H1 (cell line): ENCODE results near the gene SLC2A14. TPM values are rescaled to one million over a fixed set of nuclear protein-coding genes. Genes with fewer than 3 reads are reported as not detected.

Source experiments
- CTCF ChIA-PET: fragments of 300-600 bp; sonication (Branson Sonifier 250); formaldehyde crosslinking; loops from one replicate; lab custom pipeline; 2021; ENCODE audit not compliant: partially characterized antibody; lab: Charles Lee
- POLR2A ChIA-PET: fragments of 300-600 bp; sonication (Branson Sonifier 250); formaldehyde crosslinking; loops from one replicate; lab custom pipeline; 2021; ENCODE audit warnings: inconsistent platforms; ENCODE audit not compliant: partially characterized antibody; lab: Charles Lee
- DNase-seq, 2 experiments: peaks; one replicate each; pipeline versions ENCODE4 v3.0.0 to v3.0.0-alpha.2; 2010 to 2022; ENCODE audit warnings: low spot score in 2 of 2, low read depth in 1 of 2, mixed read lengths in 1 of 2
- FAIRE-seq: peaks from 2 replicates; lab custom pipeline; 2011; peaks lifted over from hg19 to GRCh38; lab: Jason Lieb, UNC
- H2AFZ ChIP-seq: 2 replicates; pipeline ENCODE4 v1.8.1; 2012; ENCODE audit warnings: low read length, inconsistent platforms
- H2AK5ac ChIP-seq: 2 replicates; pipeline ENCODE4 v1.6.1; 2013; ENCODE audit warnings: low read depth, low read length
- H2BK120ac ChIP-seq: replicated peaks from 2 replicates; pipeline ENCODE3; 2013; ENCODE audit warnings: low read depth, low read length, inconsistent platforms
- H2BK12ac ChIP-seq: 2 replicates; pipeline ENCODE4 v1.6.1; 2013; ENCODE audit warnings: low read depth, low read length
- H2BK15ac ChIP-seq: 2 replicates; pipeline ENCODE4 v1.6.1; 2013; ENCODE audit warnings: low read length
- H2BK20ac ChIP-seq: 2 replicates; pipeline ENCODE4 v1.6.1; 2013; ENCODE audit warnings: low read length
- H2BK5ac ChIP-seq: 2 replicates; pipeline ENCODE4 v1.6.1; 2013; ENCODE audit warnings: low read depth, low read length
- H3K14ac ChIP-seq: 2 replicates; pipeline ENCODE4 v1.6.1; 2013; ENCODE audit warnings: inconsistent platforms; ENCODE audit not compliant: insufficient read length
- H3K18ac ChIP-seq: 2 replicates; pipeline ENCODE4 v1.6.1; 2013; ENCODE audit warnings: low read length; ENCODE audit errors: extremely low read depth
- H3K23ac ChIP-seq: 2 replicates; pipeline ENCODE4 v1.6.1; 2013; ENCODE audit warnings: inconsistent platforms; ENCODE audit not compliant: insufficient read length
- H3K23me2 ChIP-seq: 2 replicates; pipeline ENCODE4 v1.6.1; 2013; ENCODE audit warnings: low read depth, low read length
- H3K27ac ChIP-seq: 2 replicates; pipeline ENCODE4 v1.6.1; 2011; ENCODE audit warnings: low read depth, low read length, inconsistent platforms
- H3K27me3 ChIP-seq, 4 experiments: replicated peaks in 1 of 4; 1 replicate in 1 of 4; 2 replicates in 3 of 4; pipeline versions ENCODE4 v1.6.1 to v1.8.1; 2011 to 2013; ENCODE audit warnings: low read length in 3 of 4, mild to moderate bottlenecking in 3 of 4, inconsistent platforms in 2 of 4, mixed read lengths in 2 of 4, moderate library complexity in 1 of 4; ENCODE audit not compliant: control insufficient read depth in 3 of 4, insufficient read depth in 3 of 4; ENCODE audit errors: extremely low read depth in 1 of 4
- H3K36me3 ChIP-seq, 4 experiments: 2 replicates each; pipeline versions ENCODE4 v1.6.1 to v1.8.1; 2011 to 2013; ENCODE audit warnings: mild to moderate bottlenecking in 4 of 4, low read length in 3 of 4, moderate library complexity in 2 of 4, control low read depth in 1 of 4, inconsistent platforms in 1 of 4; ENCODE audit not compliant: insufficient read depth in 4 of 4, control insufficient read depth in 2 of 4
- H3K4ac ChIP-seq: replicated peaks from 2 replicates; pipeline ENCODE3; 2013; ENCODE audit warnings: low read length, low read depth, mixed read lengths, inconsistent platforms; ENCODE audit not compliant: insufficient read length
- H3K4me1 ChIP-seq, 4 experiments: replicated peaks in 1 of 4; 1 replicate in 1 of 4; 2 replicates in 3 of 4; pipeline versions ENCODE4 v1.6.1 to v1.8.1; 2011 to 2013; ENCODE audit warnings: low read length in 3 of 4, inconsistent platforms in 2 of 4, mixed read lengths in 1 of 4; ENCODE audit not compliant: insufficient read depth in 4 of 4, control insufficient read depth in 3 of 4
- H3K4me2 ChIP-seq, 2 experiments: 2 replicates each; pipeline versions ENCODE4 v1.6.1 to v1.8.1; 2011 to 2013; ENCODE audit warnings: low read depth in 2 of 2, low read length in 2 of 2, control low read depth in 1 of 2, inconsistent platforms in 1 of 2, mild to moderate bottlenecking in 1 of 2; ENCODE audit not compliant: insufficient read depth in 1 of 2
- H3K4me3 ChIP-seq, 4 experiments: fragments of 200-600, 300-600 bp in 1 of 4; sonication (generic), shearing (Covaris generic), sonication (Bioruptor Twin) in 1 of 4; 2 replicates each; pipeline versions ENCODE4 v1.5.1 to v1.8.1; 2011 to 2016; ENCODE audit warnings: low read length in 4 of 4, low read depth in 3 of 4, control low read depth in 2 of 4, inconsistent platforms in 2 of 4, mild to moderate bottlenecking in 2 of 4, mixed read lengths in 1 of 4, moderate library complexity in 1 of 4; ENCODE audit not compliant: insufficient read depth in 2 of 4; ENCODE audit errors: extremely low read depth in 1 of 4
- H3K56ac ChIP-seq: replicated peaks from 2 replicates; pipeline ENCODE3; 2013; ENCODE audit warnings: low read depth, mild to moderate bottlenecking, mixed read lengths, low read length, inconsistent platforms; ENCODE audit not compliant: insufficient read length
- H3K79me1 ChIP-seq: 2 replicates; pipeline ENCODE4 v1.6.1; 2013; ENCODE audit warnings: low read depth, low read length, control low read depth
- H3K79me2 ChIP-seq, 2 experiments: 2 replicates each; pipeline versions ENCODE4 v1.6.1 to v1.8.1; 2012 to 2013; ENCODE audit warnings: low read length in 2 of 2, mild to moderate bottlenecking in 2 of 2, inconsistent platforms in 1 of 2; ENCODE audit not compliant: insufficient read depth in 2 of 2, control insufficient read depth in 1 of 2
- H3K9ac ChIP-seq, 4 experiments: replicated peaks in 1 of 4; 1 replicate in 1 of 4; 2 replicates in 3 of 4; pipeline versions ENCODE4 v1.6.1 to v1.8.1; 2011 to 2013; ENCODE audit warnings: low read depth in 3 of 4, low read length in 3 of 4, control low read depth in 2 of 4, mild to moderate bottlenecking in 2 of 4, moderate library complexity in 2 of 4, inconsistent platforms in 1 of 4; ENCODE audit errors: extremely low read depth in 1 of 4
- H3K9me3 ChIP-seq, 2 experiments: 2 replicates each; pipeline versions ENCODE4 v1.6.1 to v1.8.1; 2012 to 2013; ENCODE audit warnings: mild to moderate bottlenecking in 2 of 2, moderate library complexity in 2 of 2, control low read depth in 1 of 2, inconsistent platforms in 1 of 2, low read depth in 1 of 2, low read length in 1 of 2, mixed read lengths in 1 of 2; ENCODE audit not compliant: insufficient read depth in 2 of 2
- H4K20me1 ChIP-seq, 2 experiments: replicated peaks in 1 of 2; 2 replicates each; pipeline versions ENCODE3 to v1.8.1; 2011 to 2013; ENCODE audit warnings: inconsistent platforms in 2 of 2, low read length in 2 of 2, mild to moderate bottlenecking in 1 of 2; ENCODE audit not compliant: insufficient read depth in 2 of 2, control insufficient read depth in 1 of 2
- H4K5ac ChIP-seq: 2 replicates; pipeline ENCODE4 v1.6.1; 2013; ENCODE audit warnings: low read length, low read depth, mixed read lengths, inconsistent platforms; ENCODE audit not compliant: insufficient read length
- H4K8ac ChIP-seq: 2 replicates; pipeline ENCODE4 v1.8.0; 2013; ENCODE audit warnings: mild to moderate bottlenecking, moderate library complexity, low read length, inconsistent platforms; ENCODE audit not compliant: insufficient read depth; ENCODE audit errors: extremely low read depth
- H4K91ac ChIP-seq: replicated peaks from 2 replicates; pipeline ENCODE3; 2013; ENCODE audit warnings: low read length, mixed read lengths, inconsistent platforms; ENCODE audit not compliant: insufficient read length
- CBX8 ChIP-seq: fragments of 300-800, 300-1000 bp; sonication (generic); IDR thresholded peaks from 2 replicates; pipeline ENCODE4 v1.7.1; 2016; ENCODE audit warnings: low read depth, low read length, borderline replicate concordance
- JUN ChIP-seq: IDR thresholded peaks from 2 replicates; pipeline ENCODE4 v1.6.1; 2011; ENCODE audit warnings: low read depth, mild to moderate bottlenecking, improper control_type of control experiment, low read length
- POLR2A ChIP-seq, 2 experiments: IDR thresholded peaks; 1 replicate in 1 of 2; 2 replicates in 1 of 2; pipeline ENCODE4 v1.6.1; 2011; ENCODE audit warnings: low read depth in 2 of 2, low read length in 2 of 2, mild to moderate bottlenecking in 2 of 2; ENCODE audit errors: control extremely low read depth in 1 of 2
- SIN3A ChIP-seq, 2 experiments: IDR thresholded peaks in 1 of 2; conservative IDR thresholded peaks in 1 of 2; 2 replicates each; pipeline ENCODE4 v1.6.1; 2011 to 2012; ENCODE audit warnings: low read length in 2 of 2, improper control_type of control experiment in 1 of 2, low read depth in 1 of 2, mild to moderate bottlenecking in 1 of 2
- SIX5 ChIP-seq: IDR thresholded peaks from 2 replicates; pipeline ENCODE4 v1.6.1; 2011; ENCODE audit warnings: mild to moderate bottlenecking, low read depth, low read length
- WGBS, 2 experiments: shearing (Covaris generic) in 1 of 2; methylation state at CpG; one replicate each; pipeline versions ENCODE4 v1.1.6 to v1.1.7; 2013 to 2015; ENCODE audit warnings: low lambda C conversion rate in 2 of 2, mixed read lengths in 2 of 2, inconsistent platforms in 1 of 2, low coverage in 1 of 2, missing lambda C conversion rate in 1 of 2; ENCODE audit not compliant: insufficient replicate concordance in 2 of 2, insufficient coverage in 1 of 2, insufficient read length in 1 of 2; ENCODE audit errors: extremely low coverage in 1 of 2, missing lambda C conversion rate in 1 of 2; 5-methylcytosine and 5-hydroxymethylcytosine counted together
- polyA plus RNA-seq, 7 experiments: library from polyadenylated mRNA; depleted of rRNA in 3 of 7; stranded (reverse) in 5 of 7; unstranded in 2 of 7; fragments of >200 nt in 5 of 7; fragments of 200-250 nt in 2 of 7; gene quantifications; 1 replicate in 5 of 7; 2 replicates in 1 of 7; 4 replicates in 1 of 7; pipeline versions ENCODE4 v1.2.1 to v1.2.3, GENCODE V29; 2011 to 2013; ENCODE audit warnings: missing spikeins in 2 of 7, mixed read lengths in 2 of 7
- total RNA-seq: library from RNA; stranded (reverse); fragmentation: NEBNext Ultra II Directional; extraction: Animal tissue kit (Norgen Biotek cat#: 25700); gene quantifications from 2 replicates; pipeline ENCODE4 v1.2.1, GENCODE V29; 2021

SLC2A14 gene
- total and polyA plus RNA-seq, 2 of the 8 experiments (the other 6 are each of a cell fraction or from before 2014, with no cell fraction given), result 11.1 to 19.3 TPM

DNA sequence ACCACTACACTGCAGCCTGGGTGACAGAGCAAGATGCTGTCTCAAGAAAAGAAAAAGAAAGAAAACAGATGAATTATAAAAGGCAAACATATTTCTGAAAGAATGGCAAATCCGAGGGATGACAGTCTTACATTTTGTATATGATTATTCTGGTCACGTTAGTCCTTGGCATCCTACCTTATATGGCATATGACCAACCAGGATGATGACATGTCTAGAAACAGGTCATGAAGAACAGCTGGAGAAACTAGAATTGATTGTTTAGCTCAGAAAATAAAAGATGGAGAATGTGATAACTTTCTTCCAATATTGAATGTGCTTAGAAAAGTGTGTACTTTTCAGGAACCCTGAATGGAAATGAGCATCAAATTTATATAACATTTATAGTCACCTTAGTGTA, 19.2 kb downstream of the SLC2A14 start:
- Histone ChIP-seq H3K9me3 (no peaks in the 10 kb centered on the region), H4K5ac (no peak overlapping the region), H2BK20ac (no peak overlapping the region), H3K14ac (no peak overlapping the region), H3K9ac (no peak overlapping the region), H3K23me2 (no peaks in the 10 kb centered on the region), H4K20me1 (no peaks in the 10 kb centered on the region), H3K56ac (no peak overlapping the region), H3K27ac (no peak overlapping the region), H3K79me1 (no peaks in the 10 kb centered on the region), H3K23ac (no peak overlapping the region), H3K18ac (no peak overlapping the region), H3K4me1 (peaks cover 0 to 6% (median 3%) of the 10 kb centered on the region in 4 experiments; a peak in 4 of 7 replicates), H2BK15ac (no peak overlapping the region), H3K4me2 (no peak overlapping the region), H4K91ac (no peak overlapping the region), H3K79me2 (no peaks in the 10 kb centered on the region), H4K8ac (no peak overlapping the region), H2BK5ac (no peak overlapping the region), H2BK120ac (peak overlapping the region; percentile 10), H2AFZ (no peak overlapping the region), H3K4ac (no peak overlapping the region), H3K27me3 (no peaks in the 10 kb centered on the region), H2AK5ac (0 out of 2 replicates have a peak overlapping the region, but pooled peaks have one; percentile 39), H3K36me3 (no peaks in the 10 kb centered on the region), H3K4me3 (no peak overlapping the region), H2BK12ac (peak overlapping the region; percentile 75; the same call in 1 of the 2 replicates)
- TF ChIP-seq SIN3A (conservative IDR thresholded peaks at IDR 0.05 in 1 of 2, IDR thresholded peaks at IDR 0.05 in 1 of 2; ENCODE audit: low read depth in 1 of 2, low read length in 2 of 2) (no peak), JUN (no peak), CBX8 (no peak), SIX5 (no peak), POLR2A (IDR thresholded peaks at IDR 0.05; ENCODE audit: control extremely low read depth in 1 of 2, low read depth in 2 of 2, low read length in 2 of 2) (no peak)
- 77% methylated on average over 2 of the region's 2 CpGs; no CpG with 5 or more reads in 1 of the 2 experiments for WGBS, 2 experiments
- ChIA-PET POLR2A (interaction anchor here (0.9 kb wide), 1 partner anchor 72 kb away, joined by 3 read pairs; no protein-coding TSS in a partner anchor), CTCF (interaction anchor here (2.1 to 10.0 kb wide), 2 partner anchors 21 to 80 kb away, joined by 9 to 67 read pairs; partner anchors contain the start of gene SLC2A3)
- DNase-seq (no peak), FAIRE-seq (no peak)
